RWPE2 (cell line): ENCODE measurements around the gene C19orf73.

Experiments used
- ATAC-seq: fragments of 200-7000 bp; cut with Tn5 transposase; 3 replicates; pipeline ENCODE4 v1.9.1; 2021; ENCODE audit warnings: low read depth
- DNase-seq: peaks from one replicate; pipeline ENCODE4 v3.0.0-alpha.2; 2020; ENCODE audit warnings: low spot score
- H3K27ac ChIP-seq: fragments of 450-650 bp; 2 replicates; pipeline ENCODE4 v1.5.1; 2017; ENCODE audit warnings: mild to moderate bottlenecking; ENCODE audit not compliant: poor library complexity, severe bottlenecking
- H3K27me3 ChIP-seq: fragments of 250-450 bp; sonication (Bioruptor Pico); 2 replicates; pipeline ENCODE4 v1.5.1; 2021; ENCODE audit warnings: mild to moderate bottlenecking, moderate library complexity; ENCODE audit not compliant: insufficient read depth, poor library complexity, severe bottlenecking
- H3K36me3 ChIP-seq: fragments of 250-450 bp; sonication (Bioruptor Pico); 2 replicates; pipeline ENCODE4 v1.5.1; 2020; ENCODE audit warnings: low read depth, mild to moderate bottlenecking, moderate library complexity
- H3K4me1 ChIP-seq: fragments of 250-450 bp; sonication (Bioruptor Pico); 2 replicates; pipeline ENCODE4 v1.5.1; 2021; ENCODE audit warnings: mild to moderate bottlenecking, moderate library complexity; ENCODE audit not compliant: insufficient read depth, poor library complexity, severe bottlenecking
- H3K4me3 ChIP-seq: fragments of 250-450 bp; sonication (Bioruptor Pico); 2 replicates; pipeline ENCODE4 v1.5.1; 2021; ENCODE audit warnings: mild to moderate bottlenecking, moderate library complexity; ENCODE audit not compliant: severe bottlenecking
- H3K9me3 ChIP-seq: fragments of 250-450 bp; sonication (Bioruptor Pico); 2 replicates; pipeline ENCODE4 v1.5.1; 2021; ENCODE audit warnings: mild to moderate bottlenecking, moderate library complexity; ENCODE audit not compliant: severe bottlenecking
- CTCF ChIP-seq: fragments of 450-650 bp; IDR thresholded peaks from one replicate; pipeline ENCODE4 v1.5.1; 2017; ENCODE audit warnings: mild to moderate bottlenecking, moderate library complexity; ENCODE audit not compliant: poor library complexity, severe bottlenecking

The C19orf73 gene

GRCh38 chr19:49155820-49156346, 36.9 kb upstream of the C19orf73 start:
- Histone ChIP-seq H3K27ac (no peak overlapping the region), H3K4me3 (no peak overlapping the region), H3K4me1 (peaks cover 3% of the 10 kb centered on the region), H3K36me3 (0 out of 2 replicates have a peak, but pooled peaks cover 3% of the 10 kb centered on the region), H3K9me3 (no peaks in the 10 kb centered on the region), H3K27me3 (no peaks in the 10 kb centered on the region)
- no peak for DNase-seq
- no peak for ATAC-seq
- no peak for TF ChIP-seq CTCF

GRCh38 chr19:49155005-49155819, 36.3 kb upstream of the C19orf73 start, which contains the start of gene HRC:
Gene HRC, minus strand, starts transcription at chr19:49155396. Its CDS starts 159 bp downstream, at chr19:49155237.
- DNase-seq (no peak), ATAC-seq (no peak)
- no peaks in the 10 kb centered on the region for H3K27me3 ChIP-seq
- H3K27ac ChIP-seq = no peak within 1 kb of the TSS
- TF ChIP-seq CTCF = no peak
- no peak within 1 kb of the TSS for H3K4me3 ChIP-seq
- peaks cover 3% of the 10 kb centered on the region for H3K4me1 ChIP-seq
- H3K9me3 ChIP-seq = no peaks in the 10 kb centered on the region
- 0 out of 2 replicates have a peak, but pooled peaks cover 3% of the 10 kb centered on the region for H3K36me3 ChIP-seq

GRCh38 chr19:49154279-49154678, 35.3 kb upstream of the C19orf73 start:
- no peak for TF ChIP-seq CTCF
- Histone ChIP-seq H3K36me3 (no peaks in the 10 kb centered on the region), H3K27me3 (no peaks in the 10 kb centered on the region), H3K4me3 (no peak overlapping the region), H3K4me1 (peaks cover 3% of the 10 kb centered on the region), H3K27ac (no peak overlapping the region), H3K9me3 (no peaks in the 10 kb centered on the region)
- ATAC-seq (no peak), DNase-seq (no peak)

GRCh38 chr19:49153167-49153809, 34.3 kb upstream of the C19orf73 start:
- Histone ChIP-seq H3K4me3 (no peak overlapping the region), H3K36me3 (no peaks in the 10 kb centered on the region), H3K27me3 (no peaks in the 10 kb centered on the region), H3K4me1 (no peaks in the 10 kb centered on the region), H3K9me3 (no peaks in the 10 kb centered on the region), H3K27ac (no peak overlapping the region)
- no peak for TF ChIP-seq CTCF
- ATAC-seq (no peak), DNase-seq (no peak)

- Histone ChIP-seq H3K4me1 (no peaks in the 10 kb centered on the region), H3K36me3 (no peaks in the 10 kb centered on the region), H3K4me3 (no peak overlapping the region), H3K27me3 (no peaks in the 10 kb centered on the region), H3K27ac (no peak overlapping the region), H3K9me3 (no peaks in the 10 kb centered on the region)
- no peak for DNase-seq
- ATAC-seq = no peak
- no peak for TF ChIP-seq CTCF
These were observed 33.2 kb upstream of the C19orf73 start for GRCh38 chr19:49152119-49152550.
